PC-3 (cell line): ENCODE measurements around the gene MGARP. TPM values are rescaled to one million over a fixed set of nuclear protein-coding genes. Genes with fewer than 3 reads are reported as not detected.
A peak's percentile ranks its signal among the peaks of the same experiment; 100 is the strongest.

Experiments used
- ATAC-seq: fragments of 200-7000 bp; cut with Tn5 transposase; 2 replicates; pipeline ENCODE4 v1.9.1; 2020; ENCODE audit warnings: mild to moderate bottlenecking, moderate library complexity
- BruUV-seq: library from RNA; stranded (reverse); fragments of 400-500 nt; replicated peaks from 2 replicates; lab custom pipeline; 2021; lab: Mats Ljungman, UMichigan
- CTCF ChIA-PET: fragments of 300-600 bp; sonication (Branson Sonifier 250); formaldehyde crosslinking; loops from one replicate; lab custom pipeline; 2022; ENCODE audit warnings: antibody characterized with exemption; lab: Charles Lee
- POLR2A ChIA-PET: fragments of 300-600 bp; sonication (Branson Sonifier 250); formaldehyde crosslinking; loops from one replicate; lab custom pipeline; 2022; ENCODE audit warnings: antibody characterized with exemption; ENCODE audit not compliant: unreplicated experiment; lab: Charles Lee
- DNase-seq: peaks from one replicate; pipeline ENCODE4 v3.0.0-alpha.2; 2015
- H2AFZ ChIP-seq: fragments of 300-600 bp; sonication (generic); 2 replicates; pipeline ENCODE4 v1.6.0; 2016; ENCODE audit warnings: antibody characterized with exemption, low read length
- H3F3A ChIP-seq: fragments of 300-600 bp; sonication (generic); one replicate; pipeline ENCODE4 v1.6.0; 2017; ENCODE audit warnings: antibody characterized with exemption, low read length, control low read depth, mild to moderate bottlenecking; ENCODE audit not compliant: unreplicated experiment
- H3K27ac ChIP-seq: fragments of 300-600 bp; sonication (generic); 2 replicates; pipeline ENCODE4 v1.5.1; 2016; ENCODE audit warnings: mild to moderate bottlenecking, low read length
- H3K27me3 ChIP-seq: fragments of 300-600 bp; sonication (generic); 2 replicates; pipeline ENCODE4 v1.6.1; 2016; ENCODE audit warnings: low read length, mixed read lengths
- H3K36me3 ChIP-seq: fragments of 300-600 bp; sonication (generic); 2 replicates; pipeline ENCODE4 v1.6.1; 2016; ENCODE audit warnings: low read depth, mixed run types, low read length, mixed read lengths
- H3K4me1 ChIP-seq: fragments of 300-600 bp; sonication (generic); 2 replicates; pipeline ENCODE4 v1.5.1; 2016; ENCODE audit warnings: low read length; ENCODE audit not compliant: insufficient read depth
- H3K4me2 ChIP-seq: fragments of 300-600 bp; sonication (generic); 2 replicates; pipeline ENCODE4 v1.6.0; 2016; ENCODE audit warnings: low read length
- H3K4me3 ChIP-seq: fragments of 300-600 bp; sonication (generic); 2 replicates; pipeline ENCODE4 v1.5.1; 2016; ENCODE audit warnings: mild to moderate bottlenecking, low read length, mixed read lengths
- H3K79me2 ChIP-seq: fragments of 300-600 bp; sonication (generic); 2 replicates; pipeline ENCODE4 v1.6.1; 2017; ENCODE audit warnings: low read length, mixed read lengths
- H3K9ac ChIP-seq: fragments of 300-600 bp; sonication (generic); 2 replicates; pipeline ENCODE4 v1.6.0; 2016; ENCODE audit warnings: mild to moderate bottlenecking, low read length
- H3K9me2 ChIP-seq: fragments of 300-600 bp; sonication (generic); replicated peaks from 2 replicates; pipeline ENCODE4 v1.6.1; 2016; ENCODE audit warnings: mixed run types, low read length, mixed read lengths
- H3K9me3 ChIP-seq: fragments of 300-600 bp; sonication (generic); 2 replicates; pipeline ENCODE4 v1.6.1; 2016; ENCODE audit warnings: low read length, mixed read lengths
- H4K20me1 ChIP-seq: fragments of 300-600 bp; sonication (generic); 2 replicates; pipeline ENCODE4 v1.6.1; 2016; ENCODE audit warnings: low read length, mixed read lengths
- CTCF ChIP-seq: fragments of 300-600 bp; sonication (generic); conservative IDR thresholded peaks from 2 replicates; pipeline ENCODE4 v1.5.1; 2017; ENCODE audit warnings: antibody characterized with exemption, low read depth, mild to moderate bottlenecking, low read length
- EZH2 ChIP-seq: fragments of 300-600 bp; sonication (generic); IDR thresholded peaks from one replicate; pipeline ENCODE4 v1.6.1; 2017; ENCODE audit warnings: antibody characterized with exemption, mild to moderate bottlenecking, low read length; ENCODE audit not compliant: unreplicated experiment
- EZH2phosphoT487 ChIP-seq: fragments of 300-600 bp; sonication (generic); IDR thresholded peaks from 2 replicates; pipeline ENCODE4 v1.6.1; 2018; ENCODE audit warnings: mild to moderate bottlenecking, antibody characterized with exemption, low read length, borderline replicate concordance
- intact Hi-C: fragments of 100-400 bp; cut with micrococcal nuclease; formaldehyde crosslinking; loops from 2 replicates; pipeline ENCODE4 v1.9.0; 2023
- total RNA-seq: library from RNA; depleted of rRNA; stranded (reverse); fragments of >200 nt; gene quantifications from 2 replicates; pipeline ENCODE4 v1.2.3, GENCODE V29; 2014

MGARP gene
- total RNA-seq, 1 experiment from 2014 or later = 0.33 TPM

- Histone ChIP-seq H3K79me2 (peaks cover 31% of the 10 kb centered on the region), H3F3A (no peaks in the 10 kb centered on the region), H3K4me1 (peaks cover 35% of the 10 kb centered on the region), H2AFZ (peak overlapping the region; percentile 94), H3K27ac (peak overlapping the region; percentile 42), H3K9ac (peak overlapping the region; percentile 92), H3K9me2 (no peaks in the 10 kb centered on the region), H3K27me3 (no peaks in the 10 kb centered on the region), H3K36me3 (peaks cover 5% of the 10 kb centered on the region; the same call in 1 of the 2 replicates), H3K4me2 (peak overlapping the region; percentile 94), H3K9me3 (no peaks in the 10 kb centered on the region), H4K20me1 (no peaks in the 10 kb centered on the region), H3K4me3 (peak overlapping the region; percentile 89)
- peak; percentile 76 for TF ChIP-seq CTCF
- TF ChIP-seq EZH2phosphoT487 = no peak
- POLR2A ChIA-PET = interaction anchor here (0.7 kb wide), 1 partner anchor 44 kb away, joined by 3 read pairs; no protein-coding TSS in a partner anchor
- CTCF ChIA-PET = interaction anchor here (0.5 to 1.7 kb wide), 9 partner anchors 9 to 265 kb away, joined by 3 to 7 read pairs (median 4); partner anchors contain the start of gene MGARP
- DNase-seq (peak; percentile 92), ATAC-seq (peak; percentile 87)
- TSS peak; percentile 99 for BruUV-seq
- intact Hi-C loops = loop anchor here (1.0 to 5.0 kb wide), 3 partner anchors 53 to 198 kb away; no protein-coding TSS in a partner anchor
Observed at GRCh38 chr4:139295206-139295941, 15.3 kb upstream of the MGARP start.

GRCh38 chr4:139286186-139286698 is 6.2 kb upstream of the MGARP start:
- Histone ChIP-seq H3K36me3 (no peaks in the 10 kb centered on the region), H3K79me2 (no peaks in the 10 kb centered on the region), H3K9me3 (no peaks in the 10 kb centered on the region), H2AFZ (no peak overlapping the region), H3K4me3 (no peak overlapping the region), H3K4me2 (no peak overlapping the region), H3K9me2 (no peaks in the 10 kb centered on the region), H3K4me1 (no peaks in the 10 kb centered on the region), H4K20me1 (no peaks in the 10 kb centered on the region), H3F3A (no peaks in the 10 kb centered on the region), H3K27me3 (no peaks in the 10 kb centered on the region), H3K27ac (no peak overlapping the region), H3K9ac (no peak overlapping the region)
- ChIA-PET CTCF (interaction anchor here (0.8 kb wide), 1 partner anchor 9 kb away, joined by 3 read pairs; no protein-coding TSS in a partner anchor), POLR2A (no interaction called here)
- no peak for ATAC-seq
- intact Hi-C loops = no loop called here
- DNase-seq = no peak
- no TSS peak for BruUV-seq
- no peak for TF ChIP-seq CTCF
- no peak for TF ChIP-seq EZH2
- no peak for TF ChIP-seq EZH2phosphoT487

DNA sequence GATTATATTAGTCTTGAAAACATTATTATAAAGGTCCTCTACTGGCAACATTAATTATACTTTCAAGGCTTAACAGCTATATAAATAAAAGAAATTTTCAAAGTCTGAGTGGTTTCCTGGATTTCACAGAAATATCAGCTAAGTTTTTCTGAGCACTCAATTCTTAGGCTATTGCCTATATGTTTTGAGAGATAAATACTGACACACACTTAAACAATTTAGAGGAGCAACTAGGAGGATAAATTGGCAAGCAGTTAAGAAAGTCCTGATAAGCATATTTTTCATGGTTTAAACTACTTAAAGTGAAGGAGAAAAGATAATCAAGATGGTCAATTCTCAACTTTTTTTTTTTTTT is 2.7 kb upstream of the MGARP start:
- Histone ChIP-seq H3K36me3 (no peaks in the 10 kb centered on the region), H3K9me3 (no peaks in the 10 kb centered on the region), H3K4me2 (no peak overlapping the region), H3K79me2 (no peaks in the 10 kb centered on the region), H3K9ac (no peak overlapping the region), H3K27me3 (no peaks in the 10 kb centered on the region), H3F3A (no peaks in the 10 kb centered on the region), H3K4me3 (no peak overlapping the region), H3K9me2 (no peaks in the 10 kb centered on the region), H3K27ac (no peak overlapping the region), H3K4me1 (no peaks in the 10 kb centered on the region), H4K20me1 (no peaks in the 10 kb centered on the region), H2AFZ (no peak overlapping the region)
- ChIA-PET POLR2A (no interaction called here), CTCF (no interaction called here)
- ATAC-seq (no peak), DNase-seq (no peak)
- TF ChIP-seq EZH2phosphoT487 (no peak), EZH2 (no peak), CTCF (no peak)
- BruUV-seq = no TSS peak
- intact Hi-C loops = loop anchor here (5.0 kb wide), 1 partner anchor 55 kb away; no protein-coding TSS in a partner anchor
